ENCODE measurements around the gene PKP4.

PKP4 gene

DNA sequence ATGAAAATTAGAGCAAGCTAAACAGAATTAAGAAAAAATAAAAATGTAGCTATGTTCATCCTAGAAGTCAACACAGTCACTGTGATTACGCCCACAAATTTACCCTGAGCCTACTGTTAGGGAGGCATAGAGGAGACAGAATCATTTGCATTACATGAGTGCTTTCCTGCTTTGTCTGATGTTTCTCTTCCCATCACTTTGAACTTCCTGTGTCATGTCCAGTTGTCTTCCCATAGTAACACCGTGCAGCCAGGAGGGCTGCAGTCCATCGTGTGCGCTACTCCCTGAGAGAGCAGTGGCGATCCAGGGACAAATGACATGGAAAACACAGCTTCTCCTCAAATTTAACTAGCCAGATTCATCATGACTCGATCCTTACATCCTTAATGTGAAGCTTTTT lies 188.5 kb downstream of the PKP4 start:
- TF ChIP-seq EZH2 (IDR thresholded peaks at IDR 0.05; ENCODE audit: borderline replicate concordance, low read depth, low read length, severe bottlenecking): no peak
- TF ChIP-seq, protein P1, sequence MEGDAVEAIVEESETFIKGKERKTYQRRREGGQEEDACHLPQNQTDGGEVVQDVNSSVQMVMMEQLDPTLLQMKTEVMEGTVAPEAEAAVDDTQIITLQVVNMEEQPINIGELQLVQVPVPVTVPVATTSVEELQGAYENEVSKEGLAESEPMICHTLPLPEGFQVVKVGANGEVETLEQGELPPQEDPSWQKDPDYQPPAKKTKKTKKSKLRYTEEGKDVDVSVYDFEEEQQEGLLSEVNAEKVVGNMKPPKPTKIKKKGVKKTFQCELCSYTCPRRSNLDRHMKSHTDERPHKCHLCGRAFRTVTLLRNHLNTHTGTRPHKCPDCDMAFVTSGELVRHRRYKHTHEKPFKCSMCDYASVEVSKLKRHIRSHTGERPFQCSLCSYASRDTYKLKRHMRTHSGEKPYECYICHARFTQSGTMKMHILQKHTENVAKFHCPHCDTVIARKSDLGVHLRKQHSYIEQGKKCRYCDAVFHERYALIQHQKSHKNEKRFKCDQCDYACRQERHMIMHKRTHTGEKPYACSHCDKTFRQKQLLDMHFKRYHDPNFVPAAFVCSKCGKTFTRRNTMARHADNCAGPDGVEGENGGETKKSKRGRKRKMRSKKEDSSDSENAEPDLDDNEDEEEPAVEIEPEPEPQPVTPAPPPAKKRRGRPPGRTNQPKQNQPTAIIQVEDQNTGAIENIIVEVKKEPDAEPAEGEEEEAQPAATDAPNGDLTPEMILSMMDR (IDR thresholded peaks at IDR 0.05; ENCODE audit: borderline replicate concordance, extremely low read depth, low read length, poor library complexity, severe bottlenecking): no peak
- Histone ChIP-seq H3K36me3 (ENCODE audit: insufficient read depth, low read length) (peaks cover 9% of the 10 kb centered on the region), H3K4me2 (ENCODE audit: insufficient read depth, low read length) (no peak overlapping the region), H3K79me2 (ENCODE audit: insufficient read depth, low read length) (no peaks in the 10 kb centered on the region), H3K4me3 (ENCODE audit: low read depth in 1 of 2, low read length in 2 of 2) (no peak overlapping the region), H3K27me3 (ENCODE audit: insufficient read depth, low read length, poor library complexity) (no peaks in the 10 kb centered on the region), H2AFZ (ENCODE audit: low read depth, low read length) (no peak overlapping the region), H4K20me1 (ENCODE audit: insufficient read depth, low read length) (no peaks in the 10 kb centered on the region), H3K9ac (ENCODE audit: low read depth, low read length) (no peak overlapping the region), H3K9me3 (ENCODE audit: insufficient read depth, low read length, severe bottlenecking) (no peaks in the 10 kb centered on the region), H3K27ac (ENCODE audit: low read length) (no peak overlapping the region), H3K4me1 (ENCODE audit: insufficient read depth, low read length) (no peaks in the 10 kb centered on the region)
- DNase-seq (no peak), ATAC-seq (ENCODE audit: insufficient read depth, low read depth) (no peak)

GRCh38 chr2:158647436-158648231 lies 190.9 kb downstream of the PKP4 start:
- Histone ChIP-seq H3K36me3 (ENCODE audit: insufficient read depth, low read length) (peaks cover 1% of the 10 kb centered on the region; the same call in 1 of the 2 replicates), H3K9ac (ENCODE audit: low read depth, low read length) (no peak overlapping the region), H2AFZ (ENCODE audit: low read depth, low read length) (no peak overlapping the region), H3K4me2 (ENCODE audit: insufficient read depth, low read length) (no peak overlapping the region), H3K9me3 (ENCODE audit: insufficient read depth, low read length, severe bottlenecking) (no peaks in the 10 kb centered on the region), H3K79me2 (ENCODE audit: insufficient read depth, low read length) (no peaks in the 10 kb centered on the region), H3K4me1 (ENCODE audit: insufficient read depth, low read length) (no peaks in the 10 kb centered on the region), H3K4me3 (ENCODE audit: low read depth in 1 of 2, low read length in 2 of 2) (no peak overlapping the region), H3K27me3 (ENCODE audit: insufficient read depth, low read length, poor library complexity) (no peaks in the 10 kb centered on the region), H3K27ac (ENCODE audit: low read length) (no peak overlapping the region), H4K20me1 (ENCODE audit: insufficient read depth, low read length) (no peaks in the 10 kb centered on the region)
- no peak for TF ChIP-seq EZH2 (IDR thresholded peaks at IDR 0.05; ENCODE audit: borderline replicate concordance, low read depth, low read length, severe bottlenecking)
- TF ChIP-seq, protein P1 (IDR thresholded peaks at IDR 0.05; ENCODE audit: borderline replicate concordance, extremely low read depth, low read length, poor library complexity, severe bottlenecking): no peak
- DNase-seq (no peak), ATAC-seq (ENCODE audit: insufficient read depth, low read depth) (no peak)

- Histone ChIP-seq H3K4me1 (ENCODE audit: insufficient read depth, low read length) (no peaks in the 10 kb centered on the region), H3K9me3 (ENCODE audit: insufficient read depth, low read length, severe bottlenecking) (no peaks in the 10 kb centered on the region), H3K4me2 (ENCODE audit: insufficient read depth, low read length) (no peak overlapping the region), H3K4me3 (ENCODE audit: low read depth in 1 of 2, low read length in 2 of 2) (no peak overlapping the region), H2AFZ (ENCODE audit: low read depth, low read length) (no peak overlapping the region), H3K36me3 (ENCODE audit: insufficient read depth, low read length) (no peaks in the 10 kb centered on the region; the same call in 1 of the 2 replicates), H3K27ac (ENCODE audit: low read length) (no peak overlapping the region), H3K27me3 (ENCODE audit: insufficient read depth, low read length, poor library complexity) (no peaks in the 10 kb centered on the region), H4K20me1 (ENCODE audit: insufficient read depth, low read length) (no peaks in the 10 kb centered on the region), H3K9ac (ENCODE audit: low read depth, low read length) (no peak overlapping the region), H3K79me2 (ENCODE audit: insufficient read depth, low read length) (no peaks in the 10 kb centered on the region)
- TF ChIP-seq, protein P1 (IDR thresholded peaks at IDR 0.05; ENCODE audit: borderline replicate concordance, extremely low read depth, low read length, poor library complexity, severe bottlenecking): no peak
- no peak for TF ChIP-seq EZH2 (IDR thresholded peaks at IDR 0.05; ENCODE audit: borderline replicate concordance, low read depth, low read length, severe bottlenecking)
- ATAC-seq (ENCODE audit: insufficient read depth, low read depth) (no peak), DNase-seq (no peak)
Observed at GRCh38 chr2:158649846-158650245, 193.1 kb downstream of the PKP4 start.
